GM12872 (cell line): ENCODE results near the gene TCHP.

Experiments used
- TF ChIP-seq, protein P1 (sequence below): IDR thresholded peaks from 3 replicates; pipeline ENCODE4 v1.5.1; 2011; ENCODE audit warnings: low read depth, mild to moderate bottlenecking, low read length, moderate library complexity; ENCODE audit not compliant: insufficient read depth

Gene TCHP

DNA sequence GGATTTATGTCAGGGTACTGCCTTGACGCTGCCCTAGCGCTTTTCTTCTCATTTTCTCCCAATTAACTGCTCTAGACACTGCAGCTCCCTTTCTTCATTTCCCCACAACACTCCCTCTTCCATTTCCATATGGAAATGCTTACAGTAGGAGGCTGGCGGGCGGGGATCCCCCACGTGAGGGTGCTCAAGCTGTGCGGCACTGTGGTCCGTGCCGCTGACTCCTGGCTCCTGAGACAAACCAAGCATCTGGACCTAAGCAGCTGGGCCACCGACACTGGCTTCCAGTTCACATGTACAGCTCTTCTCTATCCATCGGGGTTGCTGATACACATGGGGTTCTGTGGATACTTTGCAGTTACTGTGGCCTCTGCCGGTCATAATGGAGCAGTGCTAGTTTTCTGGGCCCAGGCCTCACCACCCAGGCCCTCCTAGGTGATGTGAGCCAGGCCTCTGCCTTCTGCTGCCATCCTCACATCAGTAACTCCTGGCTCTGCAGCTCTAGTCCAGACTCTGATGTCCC lies 20.2 kb downstream of the TCHP start:
- TF ChIP-seq, protein P1, sequence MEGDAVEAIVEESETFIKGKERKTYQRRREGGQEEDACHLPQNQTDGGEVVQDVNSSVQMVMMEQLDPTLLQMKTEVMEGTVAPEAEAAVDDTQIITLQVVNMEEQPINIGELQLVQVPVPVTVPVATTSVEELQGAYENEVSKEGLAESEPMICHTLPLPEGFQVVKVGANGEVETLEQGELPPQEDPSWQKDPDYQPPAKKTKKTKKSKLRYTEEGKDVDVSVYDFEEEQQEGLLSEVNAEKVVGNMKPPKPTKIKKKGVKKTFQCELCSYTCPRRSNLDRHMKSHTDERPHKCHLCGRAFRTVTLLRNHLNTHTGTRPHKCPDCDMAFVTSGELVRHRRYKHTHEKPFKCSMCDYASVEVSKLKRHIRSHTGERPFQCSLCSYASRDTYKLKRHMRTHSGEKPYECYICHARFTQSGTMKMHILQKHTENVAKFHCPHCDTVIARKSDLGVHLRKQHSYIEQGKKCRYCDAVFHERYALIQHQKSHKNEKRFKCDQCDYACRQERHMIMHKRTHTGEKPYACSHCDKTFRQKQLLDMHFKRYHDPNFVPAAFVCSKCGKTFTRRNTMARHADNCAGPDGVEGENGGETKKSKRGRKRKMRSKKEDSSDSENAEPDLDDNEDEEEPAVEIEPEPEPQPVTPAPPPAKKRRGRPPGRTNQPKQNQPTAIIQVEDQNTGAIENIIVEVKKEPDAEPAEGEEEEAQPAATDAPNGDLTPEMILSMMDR = no peak

DNA sequence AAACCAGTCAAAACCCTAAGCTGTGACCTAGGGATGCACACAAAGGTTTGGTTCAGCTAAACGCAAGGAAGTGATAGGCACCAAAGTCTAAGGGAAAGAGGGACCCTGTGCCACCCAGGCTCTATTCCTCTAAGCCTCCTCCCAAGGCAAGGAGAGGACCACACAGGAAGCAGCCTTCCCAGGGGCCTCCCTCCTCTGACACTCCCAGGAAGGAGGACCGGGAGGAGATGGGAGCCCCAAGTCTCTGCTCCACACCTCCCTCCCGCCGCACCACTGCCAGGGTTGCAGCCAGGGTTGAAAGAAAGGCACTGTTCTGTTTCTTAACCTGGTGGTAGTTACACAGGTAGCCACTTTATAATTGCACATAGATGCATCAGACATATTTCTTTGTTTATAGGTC lies 21.9 kb downstream of the TCHP start:
- TF ChIP-seq, protein P1 = no peak

- TF ChIP-seq, protein P1 = no peak
Measured at GRCh38 chr12:109923038-109923437, 23.0 kb downstream of the TCHP start.

GRCh38 chr12:109923481-109924245 lies 23.6 kb downstream of the TCHP start:
- TF ChIP-seq, protein P1 = no peak

- TF ChIP-seq, protein P1 = no peak
Measured at GRCh38 chr12:109925185-109925840, 25.2 kb downstream of the TCHP start.

DNA sequence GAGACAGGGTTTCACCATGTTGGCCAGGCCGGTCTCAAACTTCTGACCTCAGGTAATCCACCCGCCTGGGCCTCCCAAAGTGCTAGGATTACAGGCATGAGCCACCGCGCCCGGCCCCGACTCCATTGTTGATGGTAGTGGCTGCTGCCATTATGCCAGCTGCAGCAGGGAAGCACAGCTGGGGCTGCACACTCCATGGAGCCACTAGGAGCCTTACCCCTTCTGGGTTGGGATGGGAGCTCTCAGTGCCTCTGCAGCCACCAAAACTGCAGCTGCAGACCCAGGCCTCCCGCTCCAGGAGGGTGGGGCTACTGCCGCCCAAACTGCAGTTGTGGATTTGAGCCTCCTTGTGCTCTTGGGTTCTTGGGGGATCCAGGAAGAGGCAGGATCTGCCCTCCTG lies 25.9 kb downstream of the TCHP start:
- TF ChIP-seq, protein P1 = no peak

GRCh38 chr12:109926488-109927210 lies 26.6 kb downstream of the TCHP start:
- TF ChIP-seq, protein P1 = no peak
